ENCODE data around the gene PDIA5. TPM values are rescaled to one million over a fixed set of nuclear protein-coding genes. Genes with fewer than 3 reads are reported as not detected.

The PDIA5 gene
- total and polyA plus RNA-seq, 2 of the 4 experiments (the other 2 are of a cell fraction), result 19.4 to 42.0 TPM

DNA sequence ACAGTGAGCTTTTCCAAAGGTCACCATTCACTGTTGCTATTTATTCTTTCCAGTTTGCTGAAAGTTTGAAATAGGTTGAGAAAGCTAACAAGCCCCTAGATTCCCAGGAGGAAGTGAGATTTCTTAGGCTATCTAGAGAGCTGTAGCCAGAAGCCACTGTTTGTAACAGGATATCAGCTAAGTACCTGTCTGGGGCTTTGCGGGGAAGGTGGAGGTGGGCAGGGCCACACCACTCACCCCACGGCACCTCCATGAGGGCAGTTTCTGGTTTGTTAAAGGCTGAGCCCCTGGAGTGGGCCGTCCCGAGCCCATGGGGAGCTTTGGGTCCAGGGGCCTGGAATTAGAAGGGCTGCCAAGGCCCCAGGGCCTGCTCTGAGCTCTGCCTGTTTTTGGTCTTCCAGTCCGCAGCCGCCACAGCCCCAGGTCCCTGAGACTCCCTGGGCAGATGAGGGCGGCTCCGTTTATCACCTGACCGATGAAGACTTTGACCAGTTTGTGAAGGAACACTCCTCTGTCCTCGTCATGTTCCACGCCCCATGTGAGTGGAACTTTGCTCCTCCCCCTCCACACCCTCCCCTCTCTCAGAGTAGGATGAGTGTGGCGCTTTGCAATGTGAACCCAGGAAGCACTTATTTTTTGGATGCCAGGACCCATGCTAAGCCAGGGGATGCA, 63.4 kb downstream of the PDIA5 start:
- Histone ChIP-seq H4K20me1 (ENCODE audit: insufficient read depth, low read length) (no peaks in the 10 kb centered on the region), H3K4me1 (ENCODE audit: control insufficient read depth, insufficient read depth, low read length) (no peaks in the 10 kb centered on the region), H2AK9ac (replicated peaks; ENCODE audit: low read depth, low read length, poor library complexity) (no peak overlapping the region), H2AK5ac (ENCODE audit: low read depth, low read length) (no peak overlapping the region), H3K56ac (ENCODE audit: extremely low read depth, insufficient read depth, low read length) (no peak overlapping the region), H4K8ac (ENCODE audit: low read depth in 2 of 2, low read length in 2 of 2) (no peak overlapping the region), H3K23ac (ENCODE audit: low read depth, low read length) (no peak overlapping the region), H3K4ac (ENCODE audit: low read depth, low read length) (no peak overlapping the region), H4K5ac (ENCODE audit: low read depth, low read length) (no peak overlapping the region), H2BK20ac (ENCODE audit: low read depth, low read length) (no peak overlapping the region), H4K91ac (ENCODE audit: insufficient read depth, low read depth, low read length) (no peak overlapping the region), H3K9me1 (ENCODE audit: insufficient read depth, low read length) (0 out of 2 replicates have a peak, but pooled peaks cover 8% of the 10 kb centered on the region), H2AFZ (replicated peaks; ENCODE audit: low read length, poor library complexity) (no peak overlapping the region), H3K14ac (replicated peaks; ENCODE audit: low read depth, low read length) (no peak overlapping the region), H3K36me3 (ENCODE audit: control insufficient read depth, insufficient read depth, low read length) (peaks cover 50% of the 10 kb centered on the region), H3K4me2 (ENCODE audit: low read depth, low read length) (no peak overlapping the region), H3K27me3 (ENCODE audit: control insufficient read depth, insufficient read depth, low read length) (no peaks in the 10 kb centered on the region), H2BK15ac (ENCODE audit: low read depth, low read length) (no peak overlapping the region), H3K18ac (ENCODE audit: low read depth, low read length) (no peak overlapping the region), H3K9ac (ENCODE audit: low read depth, low read length) (no peak overlapping the region), H3K79me1 (ENCODE audit: low read depth in 1 of 2, low read length in 2 of 2) (peaks cover 0 to 4% of the 10 kb centered on the region in 2 experiments; a peak in 1 of 4 replicates), H3K27ac (ENCODE audit: insufficient read depth, low read length) (no peak overlapping the region), H2BK5ac (ENCODE audit: low read depth, low read length, poor library complexity, severe bottlenecking) (no peak overlapping the region), H3K4me3 (ENCODE audit: insufficient read depth, low read depth, low read length) (no peak overlapping the region), H3K9me3 (ENCODE audit: control insufficient read depth, insufficient read depth, low read length) (no peaks in the 10 kb centered on the region), H2BK120ac (ENCODE audit: low read depth, low read length) (no peak overlapping the region)
- ChIA-PET POLR2A (ENCODE audit: unreplicated experiment) (no interaction called here), CTCF (no interaction called here)
- no peak for ATAC-seq (ENCODE audit: low read depth)
- no peak for TF ChIP-seq FOS (IDR thresholded peaks at IDR 0.05; ENCODE audit: low read depth, low read length)
- no peak for TF ChIP-seq RFX5 (IDR thresholded peaks at IDR 0.05; ENCODE audit: low read depth, low read length)
- TF ChIP-seq SMC3 (IDR thresholded peaks at IDR 0.05; ENCODE audit: low read depth, low read length), result no peak
- TF ChIP-seq, protein P1, sequence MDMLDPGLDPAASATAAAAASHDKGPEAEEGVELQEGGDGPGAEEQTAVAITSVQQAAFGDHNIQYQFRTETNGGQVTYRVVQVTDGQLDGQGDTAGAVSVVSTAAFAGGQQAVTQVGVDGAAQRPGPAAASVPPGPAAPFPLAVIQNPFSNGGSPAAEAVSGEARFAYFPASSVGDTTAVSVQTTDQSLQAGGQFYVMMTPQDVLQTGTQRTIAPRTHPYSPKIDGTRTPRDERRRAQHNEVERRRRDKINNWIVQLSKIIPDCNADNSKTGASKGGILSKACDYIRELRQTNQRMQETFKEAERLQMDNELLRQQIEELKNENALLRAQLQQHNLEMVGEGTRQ (IDR thresholded peaks at IDR 0.05; ENCODE audit: low read depth, low read length), result no peak
- TF ChIP-seq CHD1 (IDR thresholded peaks at IDR 0.05; ENCODE audit: low read depth, low read length), result no peak
- TF ChIP-seq, protein P2, sequence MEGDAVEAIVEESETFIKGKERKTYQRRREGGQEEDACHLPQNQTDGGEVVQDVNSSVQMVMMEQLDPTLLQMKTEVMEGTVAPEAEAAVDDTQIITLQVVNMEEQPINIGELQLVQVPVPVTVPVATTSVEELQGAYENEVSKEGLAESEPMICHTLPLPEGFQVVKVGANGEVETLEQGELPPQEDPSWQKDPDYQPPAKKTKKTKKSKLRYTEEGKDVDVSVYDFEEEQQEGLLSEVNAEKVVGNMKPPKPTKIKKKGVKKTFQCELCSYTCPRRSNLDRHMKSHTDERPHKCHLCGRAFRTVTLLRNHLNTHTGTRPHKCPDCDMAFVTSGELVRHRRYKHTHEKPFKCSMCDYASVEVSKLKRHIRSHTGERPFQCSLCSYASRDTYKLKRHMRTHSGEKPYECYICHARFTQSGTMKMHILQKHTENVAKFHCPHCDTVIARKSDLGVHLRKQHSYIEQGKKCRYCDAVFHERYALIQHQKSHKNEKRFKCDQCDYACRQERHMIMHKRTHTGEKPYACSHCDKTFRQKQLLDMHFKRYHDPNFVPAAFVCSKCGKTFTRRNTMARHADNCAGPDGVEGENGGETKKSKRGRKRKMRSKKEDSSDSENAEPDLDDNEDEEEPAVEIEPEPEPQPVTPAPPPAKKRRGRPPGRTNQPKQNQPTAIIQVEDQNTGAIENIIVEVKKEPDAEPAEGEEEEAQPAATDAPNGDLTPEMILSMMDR (conservative IDR thresholded peaks at IDR 0.05; ENCODE audit: low read depth, low read length), result no peak
- no peak for TF ChIP-seq BHLHE40 (IDR thresholded peaks at IDR 0.05; ENCODE audit: low read depth, low read length)
- TF ChIP-seq MXI1 (IDR thresholded peaks at IDR 0.05; ENCODE audit: borderline replicate concordance, low read depth, low read length), result no peak
- TF ChIP-seq NFE2L2 (IDR thresholded peaks at IDR 0.05; ENCODE audit: low read depth, low read length), result no peak
- TF ChIP-seq CEBPB (IDR thresholded peaks at IDR 0.05; ENCODE audit: low read depth, low read length), result no peak
- no peak for TF ChIP-seq POLR2A (IDR thresholded peaks at IDR 0.05; ENCODE audit: low read depth, low read length)
- TF ChIP-seq MAZ (IDR thresholded peaks at IDR 0.05; ENCODE audit: borderline replicate concordance, low read depth, low read length), result no peak
- no peak for TF ChIP-seq MAFK (IDR thresholded peaks at IDR 0.05; ENCODE audit: low read depth, low read length)
- TF ChIP-seq RAD21 (IDR thresholded peaks at IDR 0.05; ENCODE audit: low read length), result no peak
- TF ChIP-seq RCOR1 (IDR thresholded peaks at IDR 0.05; ENCODE audit: insufficient replicate concordance, low read length), result no peak
- TF ChIP-seq ELK1 (IDR thresholded peaks at IDR 0.05; ENCODE audit: borderline replicate concordance, low read depth, low read length), result no peak
- intact Hi-C loops (cut with micrococcal nuclease) (no loop called here), dilution Hi-C loops (cut with HindIII; ENCODE audit: low sequenced_read_pairs, unreplicated experiment) (no loop called here), in situ Hi-C loops (cut with MboI; ENCODE audit: low sequenced_read_pairs) (no loop called here)
- DNase-seq, result no peak
- BruUV-seq (replicated peaks), result no TSS peak
- 80% methylated on average over 2 of the region's 12 CpGs; no CpG with 5 or more reads in 1 of the 2 experiments for WGBS, 2 experiments (ENCODE audit: extremely low coverage in 2 of 2, insufficient read length in 1 of 2)
